Measurements from ENCODE around the gene ZFP92. TPM values are rescaled to one million over a fixed set of nuclear protein-coding genes. Genes with fewer than 3 reads are reported as not detected.

Gene ZFP92
- total and polyA plus RNA-seq, 2 donors (not counting 1 experiment from before 2014, with no cell fraction given) = 0.06 to 0.17 TPM

DNA sequence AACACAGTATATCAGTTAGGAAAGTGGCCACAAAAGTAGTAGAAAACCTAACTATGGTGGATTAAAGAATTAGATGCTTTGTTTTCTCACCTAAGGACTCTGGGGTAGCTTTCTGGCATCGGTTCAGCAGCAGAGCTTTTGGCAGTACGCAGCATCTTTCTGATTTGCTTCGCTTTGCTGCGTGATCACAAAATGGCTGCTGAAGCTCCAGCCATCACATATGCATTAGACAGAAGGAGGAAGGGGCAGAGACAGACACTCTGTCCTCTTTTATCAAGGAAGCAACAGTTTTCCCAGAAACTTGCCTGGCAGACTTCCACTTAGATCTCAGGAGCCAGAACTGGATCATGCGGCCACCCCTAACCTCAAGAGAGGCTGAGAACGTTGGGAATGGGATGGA lies 19.5 kb downstream of the ZFP92 start:
- no peak overlapping the region for H3K27ac ChIP-seq (ENCODE audit: insufficient read depth, low read length)
- H3K4me1 ChIP-seq (ENCODE audit: control insufficient read depth, extremely low read depth, insufficient read depth, low read length) = no peaks in the 10 kb centered on the region
- H3K9ac ChIP-seq (ENCODE audit: insufficient read depth, low read length) = no peak overlapping the region
- TF ChIP-seq CTCF (conservative IDR thresholded peaks at IDR 0.05 in 1 of 2, IDR thresholded peaks at IDR 0.05 in 1 of 2; ENCODE audit: low read depth in 1 of 2, low read length in 2 of 2) = no peak
- no peak for TF ChIP-seq EZH2 (IDR thresholded peaks at IDR 0.05; ENCODE audit: low read length, missing control alignments)
- H3K79me2 ChIP-seq (ENCODE audit: control insufficient read depth, insufficient read depth, low read length) = no peaks in the 10 kb centered on the region
- no peaks in the 10 kb centered on the region for H3K27me3 ChIP-seq (ENCODE audit: control insufficient read depth, insufficient read depth, low read length)
- H3K9me3 ChIP-seq (ENCODE audit: control insufficient read depth, insufficient read depth, low read depth, low read length) = no peaks in the 10 kb centered on the region
- no peaks in the 10 kb centered on the region for H4K20me1 ChIP-seq (ENCODE audit: control insufficient read depth, extremely low read depth, insufficient read depth, low read length)
- H2AFZ ChIP-seq (ENCODE audit: low read length) = no peak overlapping the region
- H3K4me3 ChIP-seq (replicated peaks in 1 of 4; ENCODE audit: control extremely low read depth in 1 of 4, insufficient read depth in 1 of 4, low read depth in 3 of 4, low read length in 4 of 4) = no peak overlapping the region
- no peak overlapping the region for H3K4me2 ChIP-seq (ENCODE audit: extremely low read depth, insufficient read depth, low read length)
- DNase-seq (ENCODE audit: low read depth in 2 of 2) = no peak
- H3K36me3 ChIP-seq (ENCODE audit: control insufficient read depth, insufficient read depth, low read length) = no peaks in the 10 kb centered on the region

DNA sequence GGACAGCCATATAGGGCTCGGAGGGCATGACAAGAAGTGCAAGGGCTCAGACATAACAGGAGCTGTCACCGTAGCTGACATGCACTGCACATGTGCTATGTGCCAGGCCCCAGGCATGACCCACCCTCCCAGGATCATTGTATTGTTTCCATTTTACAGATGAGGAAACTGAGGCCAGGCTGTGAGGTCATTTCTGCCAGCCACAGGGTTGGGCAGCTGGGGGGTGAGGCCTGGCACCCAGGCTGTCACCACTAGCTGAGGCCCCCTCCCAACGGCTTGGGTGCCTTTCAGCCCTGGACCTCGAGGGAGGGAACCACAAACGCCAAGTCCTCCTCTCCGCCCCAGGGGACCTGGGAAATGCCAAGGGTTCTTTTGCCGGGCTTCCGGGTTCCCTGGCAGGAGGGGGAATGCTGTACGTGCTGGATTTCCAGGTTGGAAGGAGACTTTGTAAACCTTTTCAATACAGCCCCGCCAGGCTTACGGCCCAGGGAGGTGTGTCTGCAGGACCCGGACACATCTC lies 21.9 kb downstream of the ZFP92 start:
- no peaks in the 10 kb centered on the region for H3K27me3 ChIP-seq (ENCODE audit: control insufficient read depth, insufficient read depth, low read length)
- H3K9me3 ChIP-seq (ENCODE audit: control insufficient read depth, insufficient read depth, low read depth, low read length) = no peaks in the 10 kb centered on the region
- no peaks in the 10 kb centered on the region for H3K79me2 ChIP-seq (ENCODE audit: control insufficient read depth, insufficient read depth, low read length)
- no peak overlapping the region for H3K9ac ChIP-seq (ENCODE audit: insufficient read depth, low read length)
- TF ChIP-seq CTCF (conservative IDR thresholded peaks at IDR 0.05 in 1 of 2, IDR thresholded peaks at IDR 0.05 in 1 of 2; ENCODE audit: low read depth in 1 of 2, low read length in 2 of 2) (no peak), EZH2 (IDR thresholded peaks at IDR 0.05; ENCODE audit: low read length, missing control alignments) (no peak)
- H2AFZ ChIP-seq (ENCODE audit: low read length) = no peak overlapping the region
- no peaks in the 10 kb centered on the region for H3K36me3 ChIP-seq (ENCODE audit: control insufficient read depth, insufficient read depth, low read length)
- no peaks in the 10 kb centered on the region for H4K20me1 ChIP-seq (ENCODE audit: control insufficient read depth, extremely low read depth, insufficient read depth, low read length)
- no peak overlapping the region for H3K4me3 ChIP-seq (replicated peaks in 1 of 4; ENCODE audit: control extremely low read depth in 1 of 4, insufficient read depth in 1 of 4, low read depth in 3 of 4, low read length in 4 of 4)
- H3K4me2 ChIP-seq (ENCODE audit: extremely low read depth, insufficient read depth, low read length) = no peak overlapping the region
- no peaks in the 10 kb centered on the region for H3K4me1 ChIP-seq (ENCODE audit: control insufficient read depth, extremely low read depth, insufficient read depth, low read length)
- H3K27ac ChIP-seq (ENCODE audit: insufficient read depth, low read length) = no peak overlapping the region
- no peak for DNase-seq (ENCODE audit: low read depth in 2 of 2)

- Histone ChIP-seq H2AFZ (ENCODE audit: low read length) (no peak overlapping the region), H3K9ac (ENCODE audit: insufficient read depth, low read length) (no peak overlapping the region), H3K9me3 (ENCODE audit: control insufficient read depth, insufficient read depth, low read depth, low read length) (no peaks in the 10 kb centered on the region), H3K4me1 (ENCODE audit: control insufficient read depth, extremely low read depth, insufficient read depth, low read length) (no peaks in the 10 kb centered on the region), H3K4me2 (ENCODE audit: extremely low read depth, insufficient read depth, low read length) (no peak overlapping the region), H4K20me1 (ENCODE audit: control insufficient read depth, extremely low read depth, insufficient read depth, low read length) (no peaks in the 10 kb centered on the region), H3K79me2 (ENCODE audit: control insufficient read depth, insufficient read depth, low read length) (no peaks in the 10 kb centered on the region), H3K36me3 (ENCODE audit: control insufficient read depth, insufficient read depth, low read length) (no peaks in the 10 kb centered on the region), H3K4me3 (replicated peaks in 1 of 4; ENCODE audit: control extremely low read depth in 1 of 4, insufficient read depth in 1 of 4, low read depth in 3 of 4, low read length in 4 of 4) (no peak overlapping the region), H3K27ac (ENCODE audit: insufficient read depth, low read length) (no peak overlapping the region), H3K27me3 (ENCODE audit: control insufficient read depth, insufficient read depth, low read length) (no peaks in the 10 kb centered on the region)
- TF ChIP-seq CTCF (conservative IDR thresholded peaks at IDR 0.05 in 1 of 2, IDR thresholded peaks at IDR 0.05 in 1 of 2; ENCODE audit: low read depth in 1 of 2, low read length in 2 of 2) = no peak
- no peak for TF ChIP-seq EZH2 (IDR thresholded peaks at IDR 0.05; ENCODE audit: low read length, missing control alignments)
- no peak for DNase-seq (ENCODE audit: low read depth in 2 of 2)
Measured at GRCh38 chrX:153433781-153434285, 22.6 kb downstream of the ZFP92 start.
